Trophoblast cell (in vitro differentiated cells and primary cell): ENCODE results near the gene PDIA4.

Source experiments
- DNase-seq, 2 donors: peaks; one replicate each; pipeline ENCODE4 v3.0.0-alpha.2; 2016
- H2AFZ ChIP-seq: 2 replicates; pipeline ENCODE4 v1.6.1; 2013; ENCODE audit warnings: low read length, moderate library complexity, mild to moderate bottlenecking; ENCODE audit not compliant: insufficient read depth, poor library complexity
- H2AK5ac ChIP-seq: 2 replicates; pipeline ENCODE4 v1.6.1; 2013; ENCODE audit warnings: mild to moderate bottlenecking, low read length
- H2BK120ac ChIP-seq: 2 replicates; pipeline ENCODE4 v1.6.1; 2013; ENCODE audit warnings: low read length, mild to moderate bottlenecking, moderate library complexity; ENCODE audit not compliant: insufficient read depth, poor library complexity
- H2BK12ac ChIP-seq: 2 replicates; pipeline ENCODE4 v1.6.1; 2013; ENCODE audit warnings: mild to moderate bottlenecking, low read length, moderate library complexity
- H2BK5ac ChIP-seq: 2 replicates; pipeline ENCODE4 v1.6.1; 2013; ENCODE audit warnings: low read length, low read depth, moderate library complexity, mild to moderate bottlenecking; ENCODE audit not compliant: poor library complexity
- H3K14ac ChIP-seq: 2 replicates; pipeline ENCODE4 v1.6.1; 2013; ENCODE audit warnings: mild to moderate bottlenecking, low read length
- H3K18ac ChIP-seq: 2 replicates; pipeline ENCODE4 v1.6.1; 2013; ENCODE audit warnings: mild to moderate bottlenecking, low read length
- H3K23ac ChIP-seq: 2 replicates; pipeline ENCODE4 v1.6.1; 2013; ENCODE audit warnings: low read length
- H3K27ac ChIP-seq: 2 replicates; pipeline ENCODE4 v1.5.1; 2013; ENCODE audit warnings: low read depth, mild to moderate bottlenecking, inconsistent platforms, low read length, moderate library complexity
- H3K27me3 ChIP-seq: 2 replicates; pipeline ENCODE4 v1.6.1; 2013; ENCODE audit warnings: inconsistent platforms, mild to moderate bottlenecking, low read length, moderate library complexity; ENCODE audit not compliant: insufficient read depth
- H3K36me3 ChIP-seq, 2 experiments: 1 replicate in 1 of 2; 2 replicates in 1 of 2; pipeline ENCODE4 v1.6.1; 2013; ENCODE audit warnings: low read length in 2 of 2, mild to moderate bottlenecking in 2 of 2, moderate library complexity in 1 of 2; ENCODE audit not compliant: insufficient read depth in 2 of 2, control insufficient read depth in 1 of 2
- H3K4ac ChIP-seq: 2 replicates; pipeline ENCODE4 v1.6.1; 2013; ENCODE audit warnings: low read depth, mild to moderate bottlenecking, low read length, moderate library complexity
- H3K4me1 ChIP-seq, 2 experiments: 1 replicate in 1 of 2; 2 replicates in 1 of 2; pipeline ENCODE4 v1.6.1; 2013; ENCODE audit warnings: low read length in 2 of 2, mild to moderate bottlenecking in 2 of 2, moderate library complexity in 1 of 2; ENCODE audit not compliant: insufficient read depth in 2 of 2, control insufficient read depth in 1 of 2
- H3K4me2 ChIP-seq: 2 replicates; pipeline ENCODE4 v1.6.1; 2013; ENCODE audit warnings: inconsistent platforms, mild to moderate bottlenecking, low read length, moderate library complexity
- H3K4me3 ChIP-seq: 2 replicates; pipeline ENCODE4 v1.5.1; 2013; ENCODE audit warnings: mild to moderate bottlenecking, low read depth, low read length, inconsistent platforms
- H3K79me1 ChIP-seq: one replicate; pipeline ENCODE4 v1.6.1; 2013; ENCODE audit warnings: low read length
- H3K79me2 ChIP-seq: 2 replicates; pipeline ENCODE4 v1.6.1; 2013; ENCODE audit warnings: low read length, mild to moderate bottlenecking; ENCODE audit not compliant: control insufficient read depth, insufficient read depth, poor library complexity
- H3K9ac ChIP-seq: 2 replicates; pipeline ENCODE4 v1.6.1; 2013; ENCODE audit warnings: mild to moderate bottlenecking, low read length
- H3K9me3 ChIP-seq: 2 replicates; pipeline ENCODE4 v1.6.1; 2013; ENCODE audit warnings: low read depth, mild to moderate bottlenecking, control low read depth, inconsistent platforms, low read length; ENCODE audit not compliant: insufficient read depth
- H4K12ac ChIP-seq: 2 replicates; pipeline ENCODE4 v1.6.1; 2013; ENCODE audit warnings: low read depth, mild to moderate bottlenecking, low read length, moderate library complexity
- H4K8ac ChIP-seq: 2 replicates; pipeline ENCODE4 v1.6.1; 2013; ENCODE audit warnings: low read depth, mild to moderate bottlenecking, low read length, moderate library complexity
- H4K91ac ChIP-seq: one replicate; pipeline ENCODE4 v1.6.1; 2013; ENCODE audit warnings: low read depth, mild to moderate bottlenecking, low read length, moderate library complexity
- WGBS: extraction: QIAGEN DNeasy Blood & Tissue Kit; methylation state at CpG from one replicate; pipeline ENCODE4 v1.1.7; 2013; ENCODE audit warnings: missing lambda C conversion rate; ENCODE audit not compliant: insufficient read length, insufficient coverage; ENCODE audit errors: extremely low coverage; 5-methylcytosine and 5-hydroxymethylcytosine counted together

PDIA4 gene

GRCh38 chr7:148959726-148960125 is 68.6 kb downstream of the PDIA4 start:
- peaks cover 4% of the 10 kb centered on the region for H3K79me1 ChIP-seq
- H2AFZ ChIP-seq = no peak overlapping the region
- peak overlapping the region; percentile 30 for H2BK12ac ChIP-seq
- DNase-seq = peak in 1 of 2 donors; percentile 71
- peak overlapping the region; percentile 16 for H2BK5ac ChIP-seq
- peak overlapping the region; percentile 1 for H2BK120ac ChIP-seq
- H3K4me3 ChIP-seq = no peak overlapping the region
- H3K9me3 ChIP-seq = no peaks in the 10 kb centered on the region
- no peak overlapping the region for H2AK5ac ChIP-seq
- H3K4me1 ChIP-seq = peaks cover 3 to 6% of the 10 kb centered on the region in 2 experiments
- no peaks in the 10 kb centered on the region for H3K36me3 ChIP-seq
- no peak overlapping the region for H4K12ac ChIP-seq
- H3K27ac ChIP-seq = no peak overlapping the region
- H3K18ac ChIP-seq = no peak overlapping the region
- H3K27me3 ChIP-seq = no peaks in the 10 kb centered on the region
- no peak overlapping the region for H3K4me2 ChIP-seq
- H4K8ac ChIP-seq = peak overlapping the region; percentile 29
- peak overlapping the region; percentile 60 for H3K14ac ChIP-seq
- no peak overlapping the region for H3K23ac ChIP-seq
- no peak overlapping the region for H3K9ac ChIP-seq
- WGBS = no CpG with 5 or more reads among the region's 3 CpGs
- no peaks in the 10 kb centered on the region for H3K79me2 ChIP-seq
- peak overlapping the region; percentile 66 for H4K91ac ChIP-seq
- H3K4ac ChIP-seq = no peak overlapping the region

- peak overlapping the region; percentile 73 for H2BK120ac ChIP-seq
- no peaks in the 10 kb centered on the region for H3K9me3 ChIP-seq
- H2BK12ac ChIP-seq = peak overlapping the region; percentile 24
- no peak overlapping the region for H3K9ac ChIP-seq
- H3K4me1 ChIP-seq = peaks cover 3 to 6% of the 10 kb centered on the region in 2 experiments
- H3K14ac ChIP-seq = no peak overlapping the region
- no CpG with 5 or more reads among the region's 9 CpGs for WGBS
- no peak overlapping the region for H3K18ac ChIP-seq
- H3K36me3 ChIP-seq = no peaks in the 10 kb centered on the region
- DNase-seq = peak; percentile 73 to 90
- H3K27ac ChIP-seq = no peak overlapping the region
- no peak overlapping the region for H3K4me2 ChIP-seq
- H3K4me3 ChIP-seq = no peak overlapping the region
- no peak overlapping the region for H3K23ac ChIP-seq
- no peaks in the 10 kb centered on the region for H3K79me2 ChIP-seq
- no peak overlapping the region for H4K91ac ChIP-seq
- no peaks in the 10 kb centered on the region for H3K27me3 ChIP-seq
- no peak overlapping the region for H2BK5ac ChIP-seq
- peaks cover 4% of the 10 kb centered on the region for H3K79me1 ChIP-seq
- no peak overlapping the region for H2AFZ ChIP-seq
- H4K8ac ChIP-seq = no peak overlapping the region
- no peak overlapping the region for H2AK5ac ChIP-seq
- no peak overlapping the region for H4K12ac ChIP-seq
- no peak overlapping the region for H3K4ac ChIP-seq
These were observed 70.2 kb downstream of the PDIA4 start for GRCh38 chr7:148958061-148958460.

- H3K23ac ChIP-seq = no peak overlapping the region
- no peak overlapping the region for H2AFZ ChIP-seq
- H2AK5ac ChIP-seq = no peak overlapping the region
- no CpG with 5 or more reads among the region's 10 CpGs for WGBS
- no peak overlapping the region for H4K8ac ChIP-seq
- peaks cover 4% of the 10 kb centered on the region for H3K79me1 ChIP-seq
- no peak overlapping the region for H4K12ac ChIP-seq
- no peak overlapping the region for H3K4me3 ChIP-seq
- H3K9ac ChIP-seq = no peak overlapping the region
- H3K18ac ChIP-seq = no peak overlapping the region
- H3K4ac ChIP-seq = no peak overlapping the region
- no peak overlapping the region for H2BK5ac ChIP-seq
- peaks cover 2% of the 10 kb centered on the region for H3K9me3 ChIP-seq
- no peaks in the 10 kb centered on the region for H3K27me3 ChIP-seq
- no peak overlapping the region for H4K91ac ChIP-seq
- H3K27ac ChIP-seq = no peak overlapping the region
- no peak for DNase-seq
- peaks cover 3 to 5% of the 10 kb centered on the region in 2 experiments for H3K4me1 ChIP-seq
- H3K36me3 ChIP-seq = no peaks in the 10 kb centered on the region
- H2BK12ac ChIP-seq = no peak overlapping the region
- no peak overlapping the region for H3K14ac ChIP-seq
- H3K79me2 ChIP-seq = no peaks in the 10 kb centered on the region
- no peak overlapping the region for H3K4me2 ChIP-seq
- no peak overlapping the region for H2BK120ac ChIP-seq
These were observed 73.5 kb downstream of the PDIA4 start for GRCh38 chr7:148954766-148955165.

- no peak overlapping the region for H2AFZ ChIP-seq
- no peak overlapping the region for H2BK12ac ChIP-seq
- H3K14ac ChIP-seq = no peak overlapping the region
- H3K9me3 ChIP-seq = peaks cover 2% of the 10 kb centered on the region
- no peak overlapping the region for H3K4me2 ChIP-seq
- no peak overlapping the region for H4K8ac ChIP-seq
- H3K9ac ChIP-seq = no peak overlapping the region
- no peaks in the 10 kb centered on the region for H3K79me2 ChIP-seq
- H3K79me1 ChIP-seq = peaks cover 2% of the 10 kb centered on the region
- no peak overlapping the region for H3K4me3 ChIP-seq
- no peak overlapping the region for H3K27ac ChIP-seq
- no peaks in the 10 kb centered on the region for H3K27me3 ChIP-seq
- H3K36me3 ChIP-seq = no peaks in the 10 kb centered on the region
- no CpG with 5 or more reads among the region's 3 CpGs for WGBS
- no peak overlapping the region for H3K23ac ChIP-seq
- no peak overlapping the region for H2BK120ac ChIP-seq
- H3K18ac ChIP-seq = no peak overlapping the region
- no peak overlapping the region for H2AK5ac ChIP-seq
- H4K91ac ChIP-seq = no peak overlapping the region
- H2BK5ac ChIP-seq = no peak overlapping the region
- no peak for DNase-seq
- no peak overlapping the region for H4K12ac ChIP-seq
- H3K4me1 ChIP-seq = peaks cover under 1 to 2% of the 10 kb centered on the region in 2 experiments
- H3K4ac ChIP-seq = no peak overlapping the region
These were observed 74.6 kb downstream of the PDIA4 start for GRCh38 chr7:148953676-148954075.
